Stimulated activated CD4-positive, alpha-beta T cell treated with anti-CD3 and anti-CD28 coated beads, Interleukin-4, amount 100 ng/mL, for 4 hours (primary cell): ENCODE measurements around the gene NOVA2.

ENCODE experiments used
- DNase-seq, 2 experiments: peaks; one replicate each; pipeline ENCODE4 v3.0.0-alpha.2; 2020

The NOVA2 gene

GRCh38 chr19:45959517-45960025 lies 14.1 kb downstream of the NOVA2 start:
- no peak for DNase-seq

- DNase-seq, result no peak
These were observed 14.7 kb downstream of the NOVA2 start for GRCh38 chr19:45958769-45959516.

GRCh38 chr19:45958320-45958719 lies 15.3 kb downstream of the NOVA2 start:
- no peak for DNase-seq

- DNase-seq, result no peak
These were observed 17.6 kb downstream of the NOVA2 start for GRCh38 chr19:45955905-45956608.

GRCh38 chr19:45954156-45954555 lies 19.5 kb downstream of the NOVA2 start:
- no peak for DNase-seq

- DNase-seq, result no peak
These were observed 20.0 kb downstream of the NOVA2 start for GRCh38 chr19:45953676-45954075.

- peak in 1 of 2 experiments; percentile 43 for DNase-seq
These were observed 20.8 kb downstream of the NOVA2 start for GRCh38 chr19:45952686-45953505.

GRCh38 chr19:45952341-45952685 lies 21.4 kb downstream of the NOVA2 start:
- DNase-seq, result no peak

GRCh38 chr19:45947926-45948325 lies 25.7 kb downstream of the NOVA2 start:
- no peak for DNase-seq

GRCh38 chr19:45940515-45940805 lies 33.2 kb downstream of the NOVA2 start:
- no peak for DNase-seq

GRCh38 chr19:45939792-45940514 lies 33.7 kb downstream of the NOVA2 start:
- no peak for DNase-seq

- DNase-seq, result no peak
These were observed 34.8 kb downstream of the NOVA2 start for GRCh38 chr19:45938733-45939319.

GRCh38 chr19:45935267-45935666 lies 38.4 kb downstream of the NOVA2 start:
- no peak for DNase-seq

- no peak for DNase-seq
These were observed 39.0 kb downstream of the NOVA2 start for GRCh38 chr19:45934551-45935230.

GRCh38 chr19:45933759-45934158 lies 39.9 kb downstream of the NOVA2 start:
- no peak for DNase-seq

GRCh38 chr19:45931055-45931454 lies 42.6 kb downstream of the NOVA2 start:
- DNase-seq, result no peak

GRCh38 chr19:45929247-45929646 lies 44.4 kb downstream of the NOVA2 start:
- DNase-seq, result no peak

- peak; percentile 80 to 82 for DNase-seq
These were observed 46.0 kb downstream of the NOVA2 start for GRCh38 chr19:45927565-45928261.

GRCh38 chr19:45924891-45925447 lies 48.7 kb downstream of the NOVA2 start:
- DNase-seq, result no peak

GRCh38 chr19:45922281-45922680 lies 51.4 kb downstream of the NOVA2 start:
- no peak for DNase-seq

GRCh38 chr19:45920458-45920857 lies 53.2 kb downstream of the NOVA2 start:
- no peak for DNase-seq
